IMR-90 (cell line): ENCODE data around the gene GPRIN2. TPM values are rescaled to one million over a fixed set of nuclear protein-coding genes. Genes with fewer than 3 reads are reported as not detected.

Source experiments
- ATAC-seq: fragments of 200-7000 bp; cut with Tn5 transposase; 2 replicates; pipeline ENCODE4 v1.9.1; 2020; ENCODE audit warnings: low read depth, mild to moderate bottlenecking, moderate library complexity
- BruUV-seq: library from RNA; stranded (reverse); fragments of 400-500 nt; replicated peaks from 2 replicates; lab custom pipeline; 2021; lab: Mats Ljungman, UMichigan
- CTCF ChIA-PET: fragments of 300-600 bp; formaldehyde crosslinking; extraction: SDS; loops from one replicate; lab custom pipeline; 2021; ENCODE audit warnings: antibody characterized with exemption; lab: Yijun Ruan, JAX
- POLR2A ChIA-PET: fragments of 300-600 bp; sonication (Branson Sonifier 250); formaldehyde crosslinking; loops from one replicate; lab custom pipeline; 2022; ENCODE audit warnings: antibody characterized with exemption; ENCODE audit not compliant: unreplicated experiment; lab: Charles Lee
- DNase-seq: peaks from one replicate; pipeline ENCODE4 v3.0.0; 2013
- H2AFZ ChIP-seq: replicated peaks from 2 replicates; pipeline ENCODE3; 2013; ENCODE audit warnings: low read length, mild to moderate bottlenecking; ENCODE audit not compliant: poor library complexity
- H2AK5ac ChIP-seq: 2 replicates; pipeline ENCODE4 v1.6.1; 2013; ENCODE audit warnings: low read depth, low read length, inconsistent platforms
- H2AK9ac ChIP-seq: replicated peaks from 2 replicates; pipeline ENCODE3; 2013; ENCODE audit warnings: mild to moderate bottlenecking, low read depth, low read length, moderate library complexity; ENCODE audit not compliant: poor library complexity
- H2BK120ac ChIP-seq: 2 replicates; pipeline ENCODE4 v1.6.1; 2013; ENCODE audit warnings: low read depth, low read length, inconsistent platforms
- H2BK15ac ChIP-seq: 3 replicates; pipeline ENCODE4 v1.6.1; 2013; ENCODE audit warnings: low read depth, low read length, inconsistent platforms
- H2BK20ac ChIP-seq: 2 replicates; pipeline ENCODE4 v1.6.1; 2013; ENCODE audit warnings: low read depth, mild to moderate bottlenecking, inconsistent platforms, low read length, moderate library complexity
- H2BK5ac ChIP-seq: 2 replicates; pipeline ENCODE4 v1.6.1; 2013; ENCODE audit warnings: mild to moderate bottlenecking, low read depth, low read length, inconsistent platforms; ENCODE audit not compliant: poor library complexity, severe bottlenecking
- H3K14ac ChIP-seq: replicated peaks from 2 replicates; pipeline ENCODE4 v1.6.1; 2013; ENCODE audit warnings: low read depth, low read length, inconsistent platforms
- H3K18ac ChIP-seq: 2 replicates; pipeline ENCODE4 v1.6.1; 2013; ENCODE audit warnings: low read depth, low read length, control low read depth
- H3K23ac ChIP-seq: 2 replicates; pipeline ENCODE4 v1.6.1; 2013; ENCODE audit warnings: low read depth, low read length, inconsistent platforms
- H3K27ac ChIP-seq: 2 replicates; pipeline ENCODE4 v1.5.1; 2013; ENCODE audit warnings: mild to moderate bottlenecking, control low read depth, low read length; ENCODE audit not compliant: insufficient read depth
- H3K27me3 ChIP-seq: 2 replicates; pipeline ENCODE4 v1.6.1; 2013; ENCODE audit warnings: low read length; ENCODE audit not compliant: control insufficient read depth, insufficient read depth
- H3K36me3 ChIP-seq: 2 replicates; pipeline ENCODE4 v1.6.1; 2013; ENCODE audit warnings: low read length, mixed read lengths; ENCODE audit not compliant: control insufficient read depth, insufficient read depth
- H3K4ac ChIP-seq: 2 replicates; pipeline ENCODE4 v1.6.1; 2013; ENCODE audit warnings: low read depth, low read length, inconsistent platforms
- H3K4me1 ChIP-seq: 2 replicates; pipeline ENCODE4 v1.6.1; 2013; ENCODE audit warnings: low read length, mixed read lengths; ENCODE audit not compliant: control insufficient read depth, insufficient read depth
- H3K4me2 ChIP-seq: 2 replicates; pipeline ENCODE4 v1.6.1; 2013; ENCODE audit warnings: low read depth, mild to moderate bottlenecking, control low read depth, low read length, moderate library complexity
- H3K4me3 ChIP-seq: 2 replicates; pipeline ENCODE4 v1.5.1; 2013; ENCODE audit warnings: low read depth, mild to moderate bottlenecking, control low read depth, low read length, moderate library complexity; ENCODE audit not compliant: insufficient read depth
- H3K56ac ChIP-seq: 2 replicates; pipeline ENCODE4 v1.6.1; 2013; ENCODE audit warnings: low read length, inconsistent platforms; ENCODE audit not compliant: insufficient read depth; ENCODE audit errors: extremely low read depth
- H3K79me1 ChIP-seq, 2 experiments: 2 replicates each; pipeline ENCODE4 v1.6.1; 2013; ENCODE audit warnings: low read length in 2 of 2, inconsistent platforms in 1 of 2, low read depth in 1 of 2
- H3K9ac ChIP-seq: 2 replicates; pipeline ENCODE4 v1.6.1; 2013; ENCODE audit warnings: low read depth, low read length, control low read depth
- H3K9me1 ChIP-seq: 2 replicates; pipeline ENCODE4 v1.6.1; 2013; ENCODE audit warnings: low read length, inconsistent platforms; ENCODE audit not compliant: insufficient read depth
- H3K9me3 ChIP-seq: 2 replicates; pipeline ENCODE4 v1.6.1; 2013; ENCODE audit warnings: low read length; ENCODE audit not compliant: control insufficient read depth, insufficient read depth
- H4K20me1 ChIP-seq: 2 replicates; pipeline ENCODE4 v1.6.1; 2013; ENCODE audit warnings: low read length, inconsistent platforms; ENCODE audit not compliant: insufficient read depth
- H4K5ac ChIP-seq: 2 replicates; pipeline ENCODE4 v1.6.1; 2013; ENCODE audit warnings: mild to moderate bottlenecking, low read depth, low read length, control low read depth
- H4K8ac ChIP-seq, 2 experiments: 2 replicates each; pipeline ENCODE4 v1.6.1; 2013; ENCODE audit warnings: low read depth in 2 of 2, low read length in 2 of 2, control low read depth in 1 of 2, inconsistent platforms in 1 of 2
- H4K91ac ChIP-seq: 2 replicates; pipeline ENCODE4 v1.6.1; 2013; ENCODE audit warnings: low read depth, low read length, inconsistent platforms; ENCODE audit not compliant: insufficient read depth
- USF2 ChIP-seq: fragments of 150-350 bp; IDR thresholded peaks from 2 replicates; pipeline ENCODE4 v1.6.1; 2017; ENCODE audit warnings: mild to moderate bottlenecking, antibody characterized with exemption, low read length, low read depth
- WGBS, 2 experiments: methylation state at CpG; one replicate each; pipeline versions ENCODE4 v1.1.5 to v1.1.7; 2013; ENCODE audit warnings: missing lambda C conversion rate in 2 of 2; ENCODE audit not compliant: insufficient read length in 1 of 2; ENCODE audit errors: extremely low coverage in 2 of 2; 5-methylcytosine and 5-hydroxymethylcytosine counted together
- dilution Hi-C: fragments of 300-500 bp; cut with HindIII; formaldehyde crosslinking; loops from one replicate; pipeline ENCODE4 v1.14.3; 2018; ENCODE audit warnings: low sequenced_read_pairs; ENCODE audit not compliant: unreplicated experiment
- in situ Hi-C: fragments of 300-500 bp; cut with MboI; formaldehyde crosslinking; loops from 3 replicates; pipeline ENCODE4 v1.14.3; 2019; ENCODE audit warnings: low sequenced_read_pairs, inconsistent platforms, mixed read lengths
- intact Hi-C: fragments of 100-400 bp; cut with micrococcal nuclease; formaldehyde crosslinking; loops from 2 replicates; pipeline ENCODE4 v1.10.0; 2022
- polyA plus RNA-seq, 3 experiments: library from polyadenylated mRNA; depleted of rRNA; stranded (reverse); fragments of >200 nt; gene quantifications; 2 replicates each; pipeline ENCODE4 v1.2.3, GENCODE V29; 2012; ENCODE audit warnings: low replicate concordance in 1 of 3
- total RNA-seq: library from RNA; depleted of rRNA; stranded (reverse); fragments of >200 nt; gene quantifications from 2 replicates; pipeline ENCODE4 v1.2.3, GENCODE V29; 2012

GPRIN2 gene
- total and polyA plus RNA-seq, 2 of the 4 experiments (the other 2 are of a cell fraction), result under 0.01 TPM; not detected in 1

GRCh38 chr10:46543466-46544377 lies 12.7 kb downstream of the GPRIN2 start:
- H3K4me1 ChIP-seq, result peaks cover 16% of the 10 kb centered on the region

More at GRCh38 chr10:46543466-46544377, 12.7 kb downstream of the GPRIN2 start:
- no peaks in the 10 kb centered on the region for H3K36me3 ChIP-seq
- H3K56ac ChIP-seq, result no peak overlapping the region
- no peak for DNase-seq
- WGBS, 2 experiments, result 84% methylated on average over 9 of the region's 14 CpGs; no CpG with 5 or more reads in 1 of the 2 experiments
- H4K8ac ChIP-seq, result no peak overlapping the region
- H4K91ac ChIP-seq, result peak overlapping the region; percentile 20; the same call in 1 of the 2 replicates
- H2BK5ac ChIP-seq, result no peak overlapping the region
- H3K9me1 ChIP-seq, result peaks cover 17% of the 10 kb centered on the region; the same call in 1 of the 2 replicates
- peak overlapping the region; percentile 20 for H2AK9ac ChIP-seq
- 0 out of 2 replicates have a peak overlapping the region, but pooled peaks have one; percentile 3 for H2BK20ac ChIP-seq
- no peak overlapping the region for H2AFZ ChIP-seq
- H3K14ac ChIP-seq, result no peak overlapping the region
- no peak overlapping the region for H3K4me2 ChIP-seq
- H4K20me1 ChIP-seq, result no peaks in the 10 kb centered on the region
- no peak overlapping the region for H2AK5ac ChIP-seq
- intact Hi-C loops, result no loop called here
- CTCF ChIA-PET, result no interaction called here
- H3K4me3 ChIP-seq, result no peak overlapping the region
- H2BK120ac ChIP-seq, result peak overlapping the region; percentile 0; the same call in 1 of the 2 replicates
- H3K27ac ChIP-seq, result no peak overlapping the region
- no peak overlapping the region for H2BK15ac ChIP-seq
- dilution Hi-C loops, result no loop called here
- 0 out of 4 replicates have a peak, but pooled peaks cover 0 to 3% of the 10 kb centered on the region in 2 experiments for H3K79me1 ChIP-seq
- BruUV-seq, result no TSS peak
- POLR2A ChIA-PET, result no interaction called here
- H3K4ac ChIP-seq, result no peak overlapping the region; the same call in 1 of the 2 replicates
- no peak for ATAC-seq
- TF ChIP-seq USF2, result no peak
- H4K5ac ChIP-seq, result no peak overlapping the region
- no peak overlapping the region for H3K23ac ChIP-seq
- in situ Hi-C loops, result loop anchor here (25.0 kb wide), 2 partner anchors 869 to 1556 kb away; partner anchors contain the start of gene DEPP1
- no peak overlapping the region for H3K18ac ChIP-seq
- no peaks in the 10 kb centered on the region for H3K9me3 ChIP-seq
- H3K9ac ChIP-seq, result no peak overlapping the region
- peaks cover 2% of the 10 kb centered on the region for H3K27me3 ChIP-seq
